GM23248 (cell line): ENCODE data around the gene NT5DC3. TPM values are rescaled to one million over a fixed set of nuclear protein-coding genes. Genes with fewer than 3 reads are reported as not detected.

Source experiments
- DNase-seq: peaks from one replicate; pipeline ENCODE4 v3.0.0-alpha.2; 2015
- H2AFZ ChIP-seq: fragments of 200-600 bp; sonication (generic); 2 replicates; pipeline ENCODE4 v1.6.1; 2016; ENCODE audit warnings: antibody characterized with exemption
- H3F3A ChIP-seq: fragments of 200-600 bp; sonication (generic); 2 replicates; pipeline ENCODE4 v1.6.1; 2016; ENCODE audit warnings: mild to moderate bottlenecking, antibody characterized with exemption, mixed run types; ENCODE audit not compliant: insufficient read depth
- H3K27ac ChIP-seq: fragments of 200-600 bp; sonication (generic); 2 replicates; pipeline ENCODE4 v1.5.1; 2016; ENCODE audit warnings: mild to moderate bottlenecking
- H3K27me3 ChIP-seq: fragments of 200-600 bp; sonication (generic); replicated peaks from 2 replicates; pipeline ENCODE4 v1.6.1; 2016; ENCODE audit warnings: mild to moderate bottlenecking; ENCODE audit not compliant: insufficient read depth
- H3K36me3 ChIP-seq: fragments of 200-600 bp; sonication (generic); 2 replicates; pipeline ENCODE4 v1.6.1; 2016; ENCODE audit warnings: low read depth, mild to moderate bottlenecking
- H3K4me1 ChIP-seq: fragments of 200-600 bp; sonication (generic); 2 replicates; pipeline ENCODE4 v1.6.1; 2016; ENCODE audit warnings: mild to moderate bottlenecking; ENCODE audit not compliant: insufficient read depth
- H3K4me2 ChIP-seq: fragments of 200-600 bp; sonication (generic); one replicate; pipeline ENCODE4 v1.6.1; 2016; ENCODE audit warnings: mild to moderate bottlenecking; ENCODE audit not compliant: unreplicated experiment
- H3K4me3 ChIP-seq: fragments of 200-600 bp; sonication (generic); 2 replicates; pipeline ENCODE4 v1.5.1; 2016; ENCODE audit warnings: mild to moderate bottlenecking
- H3K79me2 ChIP-seq: fragments of 200-600 bp; sonication (generic); 2 replicates; pipeline ENCODE4 v1.6.1; 2016; ENCODE audit warnings: mild to moderate bottlenecking; ENCODE audit not compliant: insufficient read depth
- H3K9ac ChIP-seq: fragments of 200-600 bp; sonication (generic); 2 replicates; pipeline ENCODE4 v1.6.1; 2016; ENCODE audit warnings: mild to moderate bottlenecking
- H3K9me2 ChIP-seq: fragments of 200-600 bp; sonication (generic); 2 replicates; pipeline ENCODE4 v1.6.1; 2016; ENCODE audit warnings: mixed run types, mild to moderate bottlenecking, moderate library complexity; ENCODE audit not compliant: insufficient read depth
- H3K9me3 ChIP-seq: fragments of 200-600 bp; sonication (generic); one replicate; pipeline ENCODE4 v1.6.1; 2017; ENCODE audit warnings: low read depth
- H4K20me1 ChIP-seq: fragments of 200-600 bp; sonication (generic); 2 replicates; pipeline ENCODE4 v1.6.0; 2016; ENCODE audit not compliant: insufficient read depth
- EZH2 ChIP-seq: fragments of 200-600 bp; sonication (generic); IDR thresholded peaks from 2 replicates; pipeline ENCODE4 v1.6.1; 2018; ENCODE audit warnings: antibody characterized with exemption, mild to moderate bottlenecking; ENCODE audit not compliant: insufficient read depth, poor library complexity, severe bottlenecking
- EZH2phosphoT487 ChIP-seq: fragments of 200-600 bp; sonication (generic); IDR thresholded peaks from 2 replicates; pipeline ENCODE4 v1.6.1; 2018; ENCODE audit warnings: antibody characterized with exemption, moderate library complexity, mild to moderate bottlenecking, low read depth; ENCODE audit not compliant: insufficient read depth
- WGBS, 2 experiments: methylation state at CpG; one replicate each; pipeline ENCODE4 v1.1.6; 2015 to 2017; ENCODE audit warnings: low lambda C conversion rate in 2 of 2, low coverage in 1 of 2; ENCODE audit errors: missing lambda C conversion rate in 2 of 2; 5-methylcytosine and 5-hydroxymethylcytosine counted together
- in situ Hi-C: fragments of 300-500 bp; cut with MboI; formaldehyde crosslinking; loops from 2 replicates; pipeline ENCODE4 v1.15.0; 2020
- polyA plus RNA-seq: library from polyadenylated mRNA; unstranded; fragments of >200 nt; fragmentation: Nextera tagmentation; extraction: Ambion mirVana; gene quantifications from 2 replicates; pipeline ENCODE4 v1.2.1, GENCODE V29; 2016
- total RNA-seq: library from RNA; depleted of rRNA; stranded (reverse); fragments of >200 nt; shearing (Covaris generic); gene quantifications from 2 replicates; pipeline ENCODE4 v1.2.3, GENCODE V29; 2014

The NT5DC3 gene
- total and polyA plus RNA-seq, 2 experiments from 2014 or later, result 3.4 to 5.2 TPM

GRCh38 chr12:103833891-103834290, 7.1 kb downstream of the NT5DC3 start:
- H3K27me3 ChIP-seq, result no peaks in the 10 kb centered on the region
- in situ Hi-C loops, result no loop called here
- H3K27ac ChIP-seq, result peak overlapping the region; percentile 36
- peaks cover 19% of the 10 kb centered on the region for H3K4me1 ChIP-seq
- peak; percentile 22 for DNase-seq
- H3K9ac ChIP-seq, result peak overlapping the region; percentile 9; the same call in 1 of the 2 replicates
- H4K20me1 ChIP-seq, result no peaks in the 10 kb centered on the region
- TF ChIP-seq EZH2phosphoT487 (no peak), EZH2 (no peak)
- H3K4me3 ChIP-seq, result peak overlapping the region; percentile 33; the same call in 1 of the 2 replicates
- H3F3A ChIP-seq, result peaks cover 22% of the 10 kb centered on the region
- no peaks in the 10 kb centered on the region for H3K9me2 ChIP-seq
- 0 out of 2 replicates have a peak overlapping the region, but pooled peaks have one; percentile 5 for H2AFZ ChIP-seq
- H3K79me2 ChIP-seq, result peaks cover 86% of the 10 kb centered on the region
- no peaks in the 10 kb centered on the region for H3K9me3 ChIP-seq
- no peaks in the 10 kb centered on the region for H3K36me3 ChIP-seq
- H3K4me2 ChIP-seq, result peak overlapping the region; percentile 61
- WGBS, 2 experiments, result 10 to 14% methylated on average over 2 of the region's 2 CpGs

- Histone ChIP-seq H3K4me1 (peaks cover 19% of the 10 kb centered on the region), H3K9me3 (no peaks in the 10 kb centered on the region), H3K9me2 (no peaks in the 10 kb centered on the region), H3K4me2 (peak overlapping the region; percentile 61), H3K79me2 (peaks cover 86% of the 10 kb centered on the region), H3K36me3 (no peaks in the 10 kb centered on the region), H4K20me1 (no peaks in the 10 kb centered on the region), H3K4me3 (peak overlapping the region; percentile 33; the same call in 1 of the 2 replicates), H2AFZ (0 out of 2 replicates have a peak overlapping the region, but pooled peaks have one; percentile 5), H3F3A (peaks cover 22% of the 10 kb centered on the region), H3K27me3 (no peaks in the 10 kb centered on the region), H3K9ac (peak overlapping the region; percentile 9; the same call in 1 of the 2 replicates), H3K27ac (peak overlapping the region; percentile 36)
- peak; percentile 92 for TF ChIP-seq EZH2phosphoT487
- TF ChIP-seq EZH2, result no peak
- DNase-seq, result peak; percentile 85
- WGBS, 2 experiments, result 6% methylated on average over 6 of the region's 6 CpGs
- in situ Hi-C loops, result no loop called here
Observed at GRCh38 chr12:103833095-103833775, 7.8 kb downstream of the NT5DC3 start.

- H3K4me2 ChIP-seq, result peak overlapping the region; percentile 61
Observed at GRCh38 chr12:103832048-103832997, 8.7 kb downstream of the NT5DC3 start.

DNA sequence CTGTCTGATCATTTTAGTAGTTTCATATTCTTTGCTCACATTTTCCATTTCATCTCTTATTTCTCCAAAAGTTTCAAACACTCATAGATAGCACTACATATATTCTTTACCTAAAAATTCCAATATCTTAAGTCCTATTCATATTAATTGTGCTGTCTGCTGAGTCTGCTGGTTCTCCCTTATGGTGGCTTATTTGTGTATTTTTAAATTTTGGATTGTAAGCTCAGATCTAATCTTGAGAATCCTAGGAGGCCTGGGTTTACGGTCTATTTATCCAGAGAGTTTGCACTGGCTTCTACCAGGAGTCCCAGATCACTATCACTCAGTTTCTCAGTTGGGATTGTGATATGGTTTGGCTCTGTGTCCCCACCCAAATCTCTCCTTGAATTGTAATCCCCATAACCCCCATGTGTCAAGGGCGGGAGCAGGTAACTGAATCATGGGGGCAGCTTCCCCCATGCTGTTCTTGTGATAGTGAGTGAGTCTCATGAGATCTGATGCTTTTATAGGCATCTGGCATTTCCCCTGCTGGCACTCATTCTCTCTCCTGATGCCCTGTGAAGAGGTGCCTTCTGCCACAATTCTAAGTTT, 10.2 kb downstream of the NT5DC3 start:
- H3F3A ChIP-seq, result peaks cover 22% of the 10 kb centered on the region
- H3K9me2 ChIP-seq, result no peaks in the 10 kb centered on the region
- H3K9ac ChIP-seq, result no peak overlapping the region
- in situ Hi-C loops, result no loop called here
- peaks cover 19% of the 10 kb centered on the region for H3K4me1 ChIP-seq
- H3K27me3 ChIP-seq, result no peaks in the 10 kb centered on the region
- H3K4me3 ChIP-seq, result no peak overlapping the region
- no peak for DNase-seq
- H3K79me2 ChIP-seq, result peaks cover 82% of the 10 kb centered on the region
- no peak overlapping the region for H3K27ac ChIP-seq
- WGBS, 2 experiments, result 96 to 100% methylated on average over 2 of the region's 2 CpGs
- no peaks in the 10 kb centered on the region for H3K36me3 ChIP-seq
- H4K20me1 ChIP-seq, result no peaks in the 10 kb centered on the region
- H2AFZ ChIP-seq, result no peak overlapping the region
- no peak for TF ChIP-seq EZH2
- TF ChIP-seq EZH2phosphoT487, result no peak
- no peak overlapping the region for H3K4me2 ChIP-seq
- H3K9me3 ChIP-seq, result no peaks in the 10 kb centered on the region

More at GRCh38 chr12:103832048-103832997, 8.7 kb downstream of the NT5DC3 start:
- Histone ChIP-seq H4K20me1 (no peaks in the 10 kb centered on the region), H3F3A (peaks cover 22% of the 10 kb centered on the region), H3K4me3 (no peak overlapping the region), H2AFZ (no peak overlapping the region), H3K9me3 (no peaks in the 10 kb centered on the region), H3K9me2 (no peaks in the 10 kb centered on the region), H3K27me3 (no peaks in the 10 kb centered on the region), H3K79me2 (peaks cover 86% of the 10 kb centered on the region), H3K9ac (no peak overlapping the region), H3K27ac (peak overlapping the region; percentile 36), H3K36me3 (no peaks in the 10 kb centered on the region), H3K4me1 (peaks cover 19% of the 10 kb centered on the region)
- whole genome bisulfite sequencing, 2 experiments, result 98 to 99% methylated on average over 11 of the region's 11 CpGs
- DNase-seq, result no peak
- TF ChIP-seq EZH2, result no peak
- TF ChIP-seq EZH2phosphoT487, result no peak
- in situ Hi-C loops, result no loop called here
